ENCODE data around the gene KCTD19. TPM values are rescaled to one million over a fixed set of nuclear protein-coding genes. Genes with fewer than 3 reads are reported as not detected.
"Not testable (repeated sequence)": the region's sequence is repeated elsewhere in the genome, so short reads cannot be mapped to it uniquely, and the experiment has no call there.

Gene KCTD19
- not detected for total RNA-seq
- polyA plus RNA-seq, result not detected

- no peak within 1 kb of the TSS for H3K4me3 ChIP-seq (ENCODE audit: low read depth, low read length)
- H3K4me1 ChIP-seq (ENCODE audit: control insufficient read depth, insufficient read depth, low read length, poor library complexity, severe bottlenecking), result peaks cover 8% of the 10 kb centered on the region
- H3K27me3 Mint-ChIP-seq, result peaks cover 75% of the 10 kb centered on the region
- ATAC-seq (ENCODE audit: low read depth in 2 of 2), result peak in 1 of 2 donors; percentile 22
- peaks cover 5 to 9% (median 6%) of the 10 kb centered on the region in 4 donors for H3K4me1 Mint-ChIP-seq
- DNase-seq, result no peak
- no peaks in the 10 kb centered on the region for H3K9me3 ChIP-seq (ENCODE audit: control insufficient read depth in 2 of 2, low read length in 2 of 2)
- H3K27ac Mint-ChIP-seq, result peak within 1 kb of the TSS in 2 of 3 donors; percentile 60 to 70
- H3K27ac ChIP-seq (ENCODE audit: insufficient read depth, low read length, poor library complexity, severe bottlenecking), result no peak within 1 kb of the TSS
- no peaks in the 10 kb centered on the region for H3K36me3 Mint-ChIP-seq
- peak within 1 kb of the TSS in 3 of 4 donors; percentile 22 to 73 (median 59) for H3K4me3 Mint-ChIP-seq
- peaks cover 19% of the 10 kb centered on the region for H3K27me3 ChIP-seq (ENCODE audit: control insufficient read depth, insufficient read depth, low read length)
- H3K36me3 ChIP-seq (ENCODE audit: control insufficient read depth, insufficient read depth, low read length), result no peaks in the 10 kb centered on the region
- H3K9me3 Mint-ChIP-seq, result peaks cover 0 to 3% (median 0%) of the 10 kb centered on the region in 7 donors
These were observed at the start of gene KCTD19, which contains the start of gene LRRC36 for GRCh38 chr16:67326472-67327309. KCTD19 (minus strand) TSS chr16:67326741; CDS start chr16:67326707, 34 bp downstream. LRRC36 (plus strand) TSS chr16:67326815; CDS start chr16:67326863, 48 bp downstream.

- H3K4me1 ChIP-seq (ENCODE audit: control insufficient read depth, insufficient read depth, low read length, poor library complexity, severe bottlenecking); DNase-seq; H3K4me1 Mint-ChIP-seq; H3K4me3 Mint-ChIP-seq; ATAC-seq (ENCODE audit: low read depth in 2 of 2); H3K36me3 ChIP-seq (ENCODE audit: control insufficient read depth, insufficient read depth, low read length); H3K9me3 ChIP-seq (ENCODE audit: control insufficient read depth in 2 of 2, low read length in 2 of 2); H3K36me3 Mint-ChIP-seq; H3K27me3 ChIP-seq (ENCODE audit: control insufficient read depth, insufficient read depth, low read length); H3K27ac ChIP-seq (ENCODE audit: insufficient read depth, low read length, poor library complexity, severe bottlenecking); H3K4me3 ChIP-seq (ENCODE audit: low read depth, low read length); H3K27ac Mint-ChIP-seq; H3K9me3 Mint-ChIP-seq: not testable (repeated sequence)
- peaks cover 10% of the 10 kb centered on the region for H3K27me3 Mint-ChIP-seq
These were observed 49.5 kb upstream of the KCTD19 start for GRCh38 chr16:67376012-67376411.

GRCh38 chr16:67372664-67373063 is 46.1 kb upstream of the KCTD19 start:
- no peak overlapping the region for H3K4me3 Mint-ChIP-seq
- no peak overlapping the region for H3K4me3 ChIP-seq (ENCODE audit: low read depth, low read length)
- ATAC-seq (ENCODE audit: low read depth in 2 of 2) (no peak), DNase-seq (no peak)
- H3K9me3 ChIP-seq (ENCODE audit: control insufficient read depth in 2 of 2, low read length in 2 of 2), result no peaks in the 10 kb centered on the region
- no peaks in the 10 kb centered on the region for H3K36me3 ChIP-seq (ENCODE audit: control insufficient read depth, insufficient read depth, low read length)
- peaks cover 17% of the 10 kb centered on the region for H3K27me3 ChIP-seq (ENCODE audit: control insufficient read depth, insufficient read depth, low read length)
- H3K27ac ChIP-seq (ENCODE audit: insufficient read depth, low read length, poor library complexity, severe bottlenecking), result no peak overlapping the region
- no peaks in the 10 kb centered on the region for H3K27me3 Mint-ChIP-seq
- no peaks in the 10 kb centered on the region for H3K4me1 Mint-ChIP-seq
- no peaks in the 10 kb centered on the region for H3K9me3 Mint-ChIP-seq
- H3K36me3 Mint-ChIP-seq, result no peaks in the 10 kb centered on the region
- H3K4me1 ChIP-seq (ENCODE audit: control insufficient read depth, insufficient read depth, low read length, poor library complexity, severe bottlenecking), result no peaks in the 10 kb centered on the region
- H3K27ac Mint-ChIP-seq, result no peak overlapping the region

GRCh38 chr16:67370661-67371060 is 44.1 kb upstream of the KCTD19 start:
- H3K4me1 Mint-ChIP-seq, result peaks cover 0 to 3% (median under 1%) of the 10 kb centered on the region in 4 donors
- no peak overlapping the region for H3K27ac ChIP-seq (ENCODE audit: insufficient read depth, low read length, poor library complexity, severe bottlenecking)
- H3K36me3 ChIP-seq (ENCODE audit: control insufficient read depth, insufficient read depth, low read length), result no peaks in the 10 kb centered on the region
- H3K27me3 Mint-ChIP-seq, result no peaks in the 10 kb centered on the region
- H3K27ac Mint-ChIP-seq, result no peak overlapping the region
- no peak overlapping the region for H3K4me3 Mint-ChIP-seq
- no peak overlapping the region for H3K4me3 ChIP-seq (ENCODE audit: low read depth, low read length)
- no peaks in the 10 kb centered on the region for H3K36me3 Mint-ChIP-seq
- H3K27me3 ChIP-seq (ENCODE audit: control insufficient read depth, insufficient read depth, low read length), result peaks cover 18% of the 10 kb centered on the region
- no peaks in the 10 kb centered on the region for H3K9me3 ChIP-seq (ENCODE audit: control insufficient read depth in 2 of 2, low read length in 2 of 2)
- no peak for ATAC-seq (ENCODE audit: low read depth in 2 of 2)
- H3K4me1 ChIP-seq (ENCODE audit: control insufficient read depth, insufficient read depth, low read length, poor library complexity, severe bottlenecking), result no peaks in the 10 kb centered on the region
- no peak for DNase-seq
- no peaks in the 10 kb centered on the region for H3K9me3 Mint-ChIP-seq

GRCh38 chr16:67364600-67365235 is 38.2 kb upstream of the KCTD19 start:
- no peak for ATAC-seq (ENCODE audit: low read depth in 2 of 2)
- H3K9me3 Mint-ChIP-seq, result no peaks in the 10 kb centered on the region

GRCh38 chr16:67361038-67361437 is 34.5 kb upstream of the KCTD19 start:
- Mint-ChIP-seq H3K4me1 (peaks cover 0 to 18% (median 8%) of the 10 kb centered on the region in 4 donors), H3K9me3 (no peaks in the 10 kb centered on the region), H3K36me3 (no peaks in the 10 kb centered on the region)

More at GRCh38 chr16:67364600-67365235, 38.2 kb upstream of the KCTD19 start:
- Mint-ChIP-seq H3K4me1 (peaks cover 0 to 18% (median 8%) of the 10 kb centered on the region in 4 donors), H3K27me3 (peaks cover 13% of the 10 kb centered on the region), H3K4me3 (peak overlapping the region in 2 of 4 donors; percentile 5 to 24), H3K27ac (peak overlapping the region in 1 of 3 donors; percentile 48), H3K36me3 (no peaks in the 10 kb centered on the region)
- Histone ChIP-seq H3K9me3 (ENCODE audit: control insufficient read depth in 2 of 2, low read length in 2 of 2) (no peaks in the 10 kb centered on the region), H3K4me1 (ENCODE audit: control insufficient read depth, insufficient read depth, low read length, poor library complexity, severe bottlenecking) (no peaks in the 10 kb centered on the region), H3K27me3 (ENCODE audit: control insufficient read depth, insufficient read depth, low read length) (peaks cover 11% of the 10 kb centered on the region), H3K4me3 (ENCODE audit: low read depth, low read length) (no peak overlapping the region), H3K27ac (ENCODE audit: insufficient read depth, low read length, poor library complexity, severe bottlenecking) (no peak overlapping the region), H3K36me3 (ENCODE audit: control insufficient read depth, insufficient read depth, low read length) (no peaks in the 10 kb centered on the region)
- no peak for DNase-seq

GRCh38 chr16:67359540-67360269 is 33.2 kb upstream of the KCTD19 start:
- H3K27ac Mint-ChIP-seq; H3K9me3 Mint-ChIP-seq; ATAC-seq (ENCODE audit: low read depth in 2 of 2): not testable (repeated sequence)

More at GRCh38 chr16:67361038-67361437, 34.5 kb upstream of the KCTD19 start:
- Mint-ChIP-seq H3K27me3 (peaks cover 28% of the 10 kb centered on the region), H3K4me3 (no peak overlapping the region), H3K27ac (no peak overlapping the region)
- no peak overlapping the region for H3K27ac ChIP-seq (ENCODE audit: insufficient read depth, low read length, poor library complexity, severe bottlenecking)
- ATAC-seq (ENCODE audit: low read depth in 2 of 2) (no peak), DNase-seq (no peak)
- H3K9me3 ChIP-seq (ENCODE audit: control insufficient read depth in 2 of 2, low read length in 2 of 2), result no peaks in the 10 kb centered on the region
- no peak overlapping the region for H3K4me3 ChIP-seq (ENCODE audit: low read depth, low read length)
- no peaks in the 10 kb centered on the region for H3K4me1 ChIP-seq (ENCODE audit: control insufficient read depth, insufficient read depth, low read length, poor library complexity, severe bottlenecking)
- peaks cover 10% of the 10 kb centered on the region for H3K27me3 ChIP-seq (ENCODE audit: control insufficient read depth, insufficient read depth, low read length)
- no peaks in the 10 kb centered on the region for H3K36me3 ChIP-seq (ENCODE audit: control insufficient read depth, insufficient read depth, low read length)

More at GRCh38 chr16:67359540-67360269, 33.2 kb upstream of the KCTD19 start:
- H3K4me3 ChIP-seq (ENCODE audit: low read depth, low read length); DNase-seq; H3K36me3 ChIP-seq (ENCODE audit: control insufficient read depth, insufficient read depth, low read length); H3K4me1 ChIP-seq (ENCODE audit: control insufficient read depth, insufficient read depth, low read length, poor library complexity, severe bottlenecking); H3K27ac ChIP-seq (ENCODE audit: insufficient read depth, low read length, poor library complexity, severe bottlenecking); H3K9me3 ChIP-seq (ENCODE audit: control insufficient read depth in 2 of 2, low read length in 2 of 2); H3K4me1 Mint-ChIP-seq; H3K36me3 Mint-ChIP-seq; H3K4me3 Mint-ChIP-seq: not testable (repeated sequence)
- peaks cover 14% of the 10 kb centered on the region for H3K27me3 ChIP-seq (ENCODE audit: control insufficient read depth, insufficient read depth, low read length)
- H3K27me3 Mint-ChIP-seq, result peaks cover 22% of the 10 kb centered on the region
